ENCODE data around the gene TMEM108.
A peak's percentile ranks its signal among the peaks of the same experiment; 100 is the strongest.

The TMEM108 gene

GRCh38 chr3:133055339-133055738 lies 17.1 kb downstream of the TMEM108 start:
- no peak for DNase-seq

DNA sequence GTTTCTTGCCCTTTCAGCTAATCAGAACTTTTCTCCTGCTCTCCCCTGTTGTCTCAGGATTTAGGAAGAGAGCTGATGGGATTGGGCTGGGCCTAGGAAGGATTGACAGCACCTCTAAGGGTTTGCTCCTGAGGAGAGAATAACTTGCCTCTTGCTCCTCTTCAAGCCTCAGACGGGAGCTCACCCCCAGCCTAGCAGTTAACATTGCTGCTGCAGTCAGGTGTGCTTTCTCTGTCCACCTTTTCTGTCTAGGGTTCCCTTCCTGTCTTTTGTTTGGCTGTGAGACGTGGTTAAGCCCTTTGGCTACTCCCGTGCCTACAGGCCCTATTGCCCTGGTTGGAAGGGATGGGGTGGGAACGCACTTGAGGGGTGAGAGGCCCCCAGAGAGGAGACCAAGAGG lies 20.1 kb downstream of the TMEM108 start:
- DNase-seq, result no peak

GRCh38 chr3:133058831-133059230 lies 20.6 kb downstream of the TMEM108 start:
- no peak for DNase-seq

DNA sequence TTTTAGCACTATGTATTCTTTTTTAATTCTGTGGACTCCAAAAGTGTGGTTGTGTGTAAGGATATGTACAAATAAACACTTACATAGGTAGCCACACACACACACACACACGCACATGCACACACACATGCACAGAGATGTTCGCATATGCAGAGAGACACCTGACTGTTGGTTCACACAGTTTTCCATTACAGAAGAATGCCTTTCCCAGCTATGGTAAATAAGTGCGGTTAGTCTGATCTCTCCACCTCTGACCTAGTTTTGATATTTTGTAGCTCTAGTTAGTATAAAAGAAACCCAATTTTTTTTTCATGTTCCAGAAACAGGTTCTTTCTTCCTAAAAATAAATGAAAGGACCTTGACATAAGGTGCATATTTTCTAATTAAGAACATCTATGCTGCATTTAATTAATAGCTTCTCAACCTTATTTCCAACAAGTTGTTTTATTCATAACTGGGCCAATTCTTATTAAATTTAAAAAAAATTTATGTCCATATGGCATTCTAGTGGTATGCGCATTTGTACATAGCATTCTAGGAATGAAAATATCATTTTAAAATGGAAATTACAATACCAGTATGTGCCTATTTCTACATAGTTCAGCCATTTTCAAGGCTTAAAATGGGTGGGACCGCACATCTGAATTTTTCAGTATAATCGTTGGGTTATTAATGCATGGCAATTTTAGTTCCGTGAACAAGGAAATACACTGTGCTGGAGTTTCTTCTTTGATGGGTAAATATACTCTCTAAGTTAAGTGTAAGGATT lies 27.2 kb downstream of the TMEM108 start:
- DNase-seq, result no peak

GRCh38 chr3:133066026-133066425 lies 27.8 kb downstream of the TMEM108 start:
- no peak for DNase-seq

GRCh38 chr3:133069556-133070286 lies 31.5 kb downstream of the TMEM108 start:
- no peak for DNase-seq

DNA sequence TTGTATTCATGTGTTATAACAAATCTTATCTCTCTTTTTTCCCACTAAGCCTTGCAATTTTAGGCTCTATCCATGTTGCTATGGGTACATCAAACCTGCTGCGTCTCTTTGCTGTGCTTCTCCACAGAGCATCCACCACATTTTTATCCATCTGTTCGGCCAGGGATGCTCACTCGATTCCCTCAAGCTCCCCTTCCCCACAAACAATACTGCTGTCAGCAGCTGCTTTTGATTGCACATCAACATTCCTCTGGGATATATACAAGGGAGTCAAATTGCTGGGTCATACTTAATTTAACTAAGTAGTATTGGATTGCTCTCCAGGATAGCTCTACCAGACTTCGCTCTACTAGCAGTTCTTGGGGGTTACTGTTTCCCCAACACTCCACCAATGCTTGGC lies 36.8 kb downstream of the TMEM108 start:
- DNase-seq, result no peak

GRCh38 chr3:133077688-133078087 lies 39.5 kb downstream of the TMEM108 start:
- DNase-seq, result no peak

- DNase-seq, result no peak
Measured at GRCh38 chr3:133079621-133080020, 41.4 kb downstream of the TMEM108 start.

DNA sequence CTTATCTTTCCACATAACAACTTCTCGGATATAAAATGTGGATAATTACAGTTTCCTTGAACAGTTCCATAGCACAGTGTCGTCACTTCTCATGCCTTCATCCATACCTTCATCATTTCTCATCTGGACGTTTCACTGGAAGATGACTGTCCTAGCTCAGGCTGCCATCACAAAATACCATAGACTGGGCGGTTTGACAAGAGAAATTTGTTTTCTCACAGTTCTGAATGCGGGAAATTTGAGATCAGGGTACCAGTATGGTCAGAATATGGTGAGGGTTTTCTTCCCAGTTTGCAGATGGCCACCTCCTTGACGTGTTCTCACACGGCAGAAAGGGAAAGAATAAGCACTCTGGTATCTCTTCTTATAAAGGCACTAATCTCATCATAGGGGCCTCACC lies 42.8 kb downstream of the TMEM108 start:
- DNase-seq, result no peak

DNA sequence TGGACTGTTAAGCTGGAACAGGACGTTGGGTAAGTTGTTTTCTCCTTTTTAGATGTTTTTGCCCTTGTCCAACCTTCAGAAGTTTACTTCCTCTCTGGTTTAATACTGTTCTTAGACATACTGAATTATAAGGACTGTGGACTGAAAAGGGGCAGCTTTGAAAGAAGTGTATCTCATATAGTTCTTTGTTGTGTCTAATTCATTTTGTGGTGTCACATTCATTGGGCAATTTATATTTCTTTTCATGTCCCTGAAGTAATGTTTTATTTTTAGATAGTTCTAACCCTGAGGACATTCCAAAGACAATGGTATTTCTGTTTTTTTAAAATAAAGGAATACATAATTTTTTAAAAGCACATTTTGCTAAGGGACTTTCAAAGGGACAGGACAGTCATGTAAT lies 45.2 kb downstream of the TMEM108 start:
- no peak for DNase-seq

DNA sequence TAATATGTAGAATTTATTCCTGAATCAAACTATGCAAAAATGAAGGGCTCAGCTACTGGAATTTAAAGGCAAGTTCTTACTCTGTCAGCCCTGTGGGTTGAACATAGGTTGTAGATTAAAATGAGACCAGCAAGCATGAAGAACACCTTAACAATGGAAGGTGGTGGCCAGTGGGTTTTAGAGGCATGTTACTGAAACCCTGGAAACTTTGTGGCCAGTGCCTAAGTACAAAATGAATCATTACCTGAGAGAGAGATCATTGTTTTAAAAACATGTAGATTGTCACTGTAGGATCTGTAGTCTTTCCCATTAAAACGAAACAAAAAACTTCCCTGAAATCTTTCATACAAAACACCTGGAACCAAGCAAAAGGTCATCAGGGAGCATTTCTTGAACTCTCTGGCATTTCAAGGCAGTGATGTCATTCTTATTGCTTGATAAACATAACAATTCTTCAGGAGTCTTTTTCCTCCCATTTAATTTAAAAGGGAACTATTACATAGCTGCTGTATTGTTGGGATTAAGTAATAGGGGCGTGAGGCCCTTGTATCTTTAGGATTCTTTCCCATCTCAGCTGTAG lies 51.8 kb downstream of the TMEM108 start:
- no peak for DNase-seq

- DNase-seq, result no peak
Measured at GRCh38 chr3:133092681-133093080, 54.5 kb downstream of the TMEM108 start.

GRCh38 chr3:133093366-133093765 lies 55.2 kb downstream of the TMEM108 start:
- DNase-seq, result no peak

DNA sequence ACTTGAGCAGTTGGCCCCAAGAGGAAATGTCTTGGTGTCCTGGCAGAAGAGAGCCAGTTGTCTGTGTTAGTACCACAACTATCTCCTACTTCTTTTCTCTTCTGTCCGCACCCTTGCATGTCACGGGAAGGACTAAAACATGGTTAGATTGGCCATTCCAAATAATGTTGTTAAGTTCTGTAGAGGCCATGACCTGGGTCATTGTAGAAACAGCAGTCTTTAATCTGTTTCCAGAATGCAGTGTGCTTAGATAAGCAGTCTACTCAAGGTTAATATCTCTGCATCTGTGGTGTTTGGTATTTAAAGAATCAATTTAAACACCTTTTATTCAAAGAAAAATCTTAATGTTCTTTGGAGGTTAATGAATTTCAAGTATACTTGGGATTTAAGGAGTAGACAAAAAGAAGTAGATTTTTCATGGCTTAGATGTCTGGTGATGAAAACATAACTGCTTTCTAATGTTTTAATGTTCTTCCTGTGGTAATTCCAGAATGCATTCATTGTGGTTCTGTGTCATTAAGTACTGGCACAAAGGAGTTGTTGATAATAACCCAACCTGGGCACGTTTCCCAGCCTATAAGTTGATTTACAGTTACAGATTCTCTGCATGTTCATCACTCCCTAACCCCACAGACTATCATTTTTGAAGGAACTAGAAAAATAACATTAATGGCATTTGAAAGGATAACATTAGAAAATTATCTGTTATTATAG lies 58.9 kb downstream of the TMEM108 start:
- DNase-seq, result no peak

GRCh38 chr3:133103706-133104105 lies 65.5 kb downstream of the TMEM108 start:
- no peak for DNase-seq

DNA sequence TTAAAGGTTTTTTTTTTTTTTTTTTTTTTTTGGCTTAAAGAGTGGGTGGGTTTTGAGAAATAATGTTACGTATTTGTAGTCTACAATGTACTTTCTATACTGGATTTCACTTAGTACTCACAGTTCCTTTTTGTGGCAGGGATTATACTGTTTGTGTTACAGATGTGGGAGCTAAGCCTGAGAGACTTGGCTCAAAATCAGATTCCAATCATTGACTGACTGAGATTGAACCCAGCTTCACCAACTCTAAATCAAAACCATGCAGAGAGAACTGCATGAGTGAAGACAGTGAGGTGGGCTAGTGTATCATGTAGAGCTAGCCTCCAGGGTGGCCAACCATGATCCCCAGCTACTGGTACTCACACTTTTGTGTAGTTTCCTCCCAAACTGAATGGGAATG lies 68.0 kb downstream of the TMEM108 start:
- no peak for DNase-seq

GRCh38 chr3:133112666-133113065 lies 74.5 kb downstream of the TMEM108 start:
- no peak for DNase-seq

- DNase-seq, result no peak
Measured at GRCh38 chr3:133113526-133113925, 75.3 kb downstream of the TMEM108 start.

DNA sequence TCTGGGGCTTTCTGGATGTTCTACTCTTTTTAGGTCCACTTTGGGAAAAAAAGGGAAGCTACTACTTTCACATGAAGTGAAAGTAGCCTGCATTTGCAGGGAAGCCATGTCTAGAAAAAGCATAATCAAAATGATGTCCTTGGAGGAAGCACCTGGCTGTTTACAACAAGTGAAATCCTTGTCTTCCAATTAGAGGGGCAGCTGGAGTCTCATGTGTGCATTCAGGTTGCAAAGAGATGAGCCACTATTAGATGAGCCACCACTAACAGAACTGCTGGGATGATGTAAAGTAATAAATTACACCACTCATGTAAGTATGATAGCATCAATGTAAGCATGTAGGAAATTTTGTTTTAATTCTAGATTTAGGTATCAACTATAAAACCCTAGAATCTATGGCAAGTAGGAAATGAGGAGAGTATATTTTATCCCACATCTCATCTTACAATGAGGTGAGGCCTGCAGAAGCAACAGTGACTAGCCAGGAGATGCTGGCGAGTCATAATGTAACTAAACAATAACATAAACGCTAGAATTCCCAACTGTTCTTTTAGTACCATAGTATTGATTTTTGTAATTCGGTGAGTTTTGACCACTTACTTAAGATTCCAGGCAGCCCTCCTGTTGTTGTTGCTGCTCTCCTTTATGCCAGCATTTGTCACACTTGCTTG lies 75.9 kb downstream of the TMEM108 start:
- DNase-seq, result no peak

GRCh38 chr3:133115176-133115575 lies 77.0 kb downstream of the TMEM108 start:
- no peak for DNase-seq

DNA sequence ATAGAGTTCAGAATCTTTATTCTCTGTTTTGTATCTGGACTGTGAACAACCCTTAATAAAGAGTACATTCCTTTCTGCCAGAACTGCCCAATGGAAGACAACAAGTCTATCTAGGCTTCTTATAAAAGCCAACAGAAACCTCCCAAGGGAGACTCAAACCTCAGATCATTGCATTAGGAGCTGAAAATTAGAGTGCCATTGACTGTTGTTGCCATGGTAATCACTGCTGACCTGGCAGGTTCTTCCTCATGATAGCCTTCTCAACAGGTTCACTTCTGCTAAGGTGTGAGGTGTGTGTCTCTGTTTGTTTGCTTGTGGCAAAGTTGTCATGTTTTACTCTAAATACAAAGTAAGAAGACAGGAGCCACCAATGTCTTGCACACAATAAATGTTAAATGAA lies 79.2 kb downstream of the TMEM108 start:
- DNase-seq, result peak; percentile 67

DNA sequence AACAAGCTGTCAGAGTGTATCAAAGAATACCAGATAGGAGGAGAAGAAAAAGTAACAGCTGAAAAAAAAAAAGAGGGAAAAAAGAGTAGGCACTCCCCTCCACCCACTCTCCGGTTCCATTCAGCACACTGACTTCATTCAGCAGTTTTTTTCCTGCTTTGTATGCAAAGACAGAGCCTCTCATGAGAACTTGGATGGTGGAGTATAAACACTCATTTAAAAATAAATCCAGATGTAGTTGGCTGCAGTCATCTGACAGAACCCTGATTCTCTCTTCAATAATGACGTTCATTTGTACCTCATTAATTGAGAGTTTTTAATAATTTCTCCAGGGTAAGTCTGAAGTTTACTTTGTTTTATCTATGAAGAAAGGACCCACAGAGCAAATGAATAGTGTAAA lies 81.0 kb downstream of the TMEM108 start:
- no peak for DNase-seq

All from NCI-H510A treated with DMSO at 0.1 percent for 48 hours (cell line).